Measurements from ENCODE around the gene MAP3K1.
A peak's percentile ranks its signal among the peaks of the same experiment; 100 is the strongest.
"Not testable (repeated sequence)": the region's sequence is repeated elsewhere in the genome, so short reads cannot be mapped to it uniquely, and the experiment has no call there.

Gene MAP3K1

GRCh38 chr5:56816546-56817081, 1.3 kb downstream of the MAP3K1 start:
- no peaks in the 10 kb centered on the region for H3K36me3 ChIP-seq (ENCODE audit: control insufficient read depth, insufficient read depth, low read length, severe bottlenecking)
- H3K4me3 ChIP-seq (ENCODE audit: low read length) = peak overlapping the region; percentile 87
- peak; percentile 74 for DNase-seq (ENCODE audit: low read depth)
- H3K9ac ChIP-seq (ENCODE audit: low read length) = peak overlapping the region; percentile 80
- H3K4me1 ChIP-seq (ENCODE audit: control insufficient read depth, insufficient read depth, low read length) = peaks cover 16% of the 10 kb centered on the region
- no peaks in the 10 kb centered on the region for H3K9me3 ChIP-seq (ENCODE audit: control insufficient read depth, low read length)
- H3K27me3 ChIP-seq (replicated peaks; ENCODE audit: control insufficient read depth, insufficient read depth, low read length) = no peaks in the 10 kb centered on the region

GRCh38 chr5:56817263-56818014, 2.1 kb downstream of the MAP3K1 start:
- peak overlapping the region; percentile 87 for H3K4me3 ChIP-seq (ENCODE audit: low read length)
- peak overlapping the region; percentile 80 for H3K9ac ChIP-seq (ENCODE audit: low read length)
- no peaks in the 10 kb centered on the region for H3K9me3 ChIP-seq (ENCODE audit: control insufficient read depth, low read length)
- H3K27me3 ChIP-seq (replicated peaks; ENCODE audit: control insufficient read depth, insufficient read depth, low read length) = no peaks in the 10 kb centered on the region
- H3K4me1 ChIP-seq (ENCODE audit: control insufficient read depth, insufficient read depth, low read length) = peaks cover 16% of the 10 kb centered on the region
- DNase-seq (ENCODE audit: low read depth) = no peak
- H3K36me3 ChIP-seq (ENCODE audit: control insufficient read depth, insufficient read depth, low read length, severe bottlenecking) = no peaks in the 10 kb centered on the region

DNA sequence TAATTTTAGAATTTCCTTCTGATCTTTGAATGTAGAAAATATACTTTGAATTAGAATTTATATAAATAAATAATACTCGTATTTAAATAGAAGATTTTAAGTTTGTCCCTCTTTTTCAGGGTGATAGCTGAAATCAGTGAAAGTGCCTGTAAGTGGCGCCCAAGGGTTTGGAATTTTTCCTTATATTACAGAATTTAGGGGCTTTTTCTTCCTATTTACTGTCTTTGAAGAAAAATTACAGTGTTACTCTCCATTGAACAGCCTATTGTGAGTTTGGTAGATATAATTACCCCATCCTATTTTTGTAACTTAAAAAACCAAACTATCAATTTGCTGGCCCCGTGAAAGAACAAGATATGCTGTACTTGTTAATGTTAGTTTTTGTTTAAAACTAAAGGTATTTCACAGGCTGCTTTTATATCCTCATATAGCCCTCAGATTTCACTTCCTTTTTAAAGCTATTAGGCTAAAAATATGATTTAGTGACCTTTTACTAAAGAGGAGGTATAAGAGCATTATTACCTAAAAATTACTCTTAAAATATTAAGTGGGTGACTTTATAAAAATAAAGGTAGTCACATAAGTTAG, 3.2 kb downstream of the MAP3K1 start:
- H3K36me3 ChIP-seq (ENCODE audit: control insufficient read depth, insufficient read depth, low read length, severe bottlenecking) = no peaks in the 10 kb centered on the region
- no peaks in the 10 kb centered on the region for H3K27me3 ChIP-seq (replicated peaks; ENCODE audit: control insufficient read depth, insufficient read depth, low read length)
- peak overlapping the region; percentile 60 for H3K4me3 ChIP-seq (ENCODE audit: low read length)
- no peaks in the 10 kb centered on the region for H3K9me3 ChIP-seq (ENCODE audit: control insufficient read depth, low read length)
- H3K9ac ChIP-seq (ENCODE audit: low read length) = peak overlapping the region; percentile 45
- peaks cover 16% of the 10 kb centered on the region for H3K4me1 ChIP-seq (ENCODE audit: control insufficient read depth, insufficient read depth, low read length)
- DNase-seq (ENCODE audit: low read depth) = peak; percentile 58

DNA sequence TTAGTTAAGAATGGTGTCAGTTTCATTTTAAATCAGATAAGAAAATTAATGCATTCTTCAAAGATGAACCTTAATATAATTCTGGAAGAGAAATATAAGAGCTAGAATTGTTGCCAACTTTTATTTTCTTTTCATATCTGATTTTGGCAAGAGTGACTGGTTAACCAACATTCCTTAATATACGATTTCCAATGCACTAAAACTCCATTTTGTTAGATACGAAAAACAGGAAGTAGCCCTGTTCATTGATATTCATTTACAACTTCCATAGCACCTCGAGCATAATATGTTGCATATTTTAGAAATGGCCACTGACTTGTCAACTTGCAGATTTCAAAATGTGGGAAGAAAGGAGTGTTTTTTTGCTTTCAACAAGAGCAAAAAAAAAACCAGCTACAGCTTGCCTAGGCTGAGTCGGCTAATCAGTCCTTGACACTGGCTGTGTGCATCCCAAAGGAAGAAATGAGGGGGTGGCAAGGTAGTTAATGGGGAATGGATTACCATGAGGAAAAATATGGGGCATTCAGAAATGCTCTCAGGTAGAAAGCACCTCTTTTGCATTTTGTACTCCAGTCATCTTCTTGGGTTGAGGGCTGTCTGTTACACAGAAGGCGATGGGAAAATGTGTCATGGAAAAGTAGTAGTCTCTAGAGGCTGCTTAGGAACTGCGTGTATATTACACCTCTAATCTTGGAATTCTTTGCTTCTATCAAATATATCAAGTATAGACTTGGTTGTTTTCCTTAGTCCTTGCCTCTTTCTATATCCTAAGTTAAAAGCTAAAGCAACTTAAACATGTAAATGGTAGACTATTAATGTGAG, 3.9 kb downstream of the MAP3K1 start:
- no peaks in the 10 kb centered on the region for H3K27me3 ChIP-seq (replicated peaks; ENCODE audit: control insufficient read depth, insufficient read depth, low read length)
- H3K4me3 ChIP-seq (ENCODE audit: low read length) = peak overlapping the region; percentile 60
- peaks cover 16% of the 10 kb centered on the region for H3K4me1 ChIP-seq (ENCODE audit: control insufficient read depth, insufficient read depth, low read length)
- peak; percentile 30 for DNase-seq (ENCODE audit: low read depth)
- H3K36me3 ChIP-seq (ENCODE audit: control insufficient read depth, insufficient read depth, low read length, severe bottlenecking) = no peaks in the 10 kb centered on the region
- H3K9me3 ChIP-seq (ENCODE audit: control insufficient read depth, low read length) = no peaks in the 10 kb centered on the region
- H3K9ac ChIP-seq (ENCODE audit: low read length) = peak overlapping the region; percentile 45

DNA sequence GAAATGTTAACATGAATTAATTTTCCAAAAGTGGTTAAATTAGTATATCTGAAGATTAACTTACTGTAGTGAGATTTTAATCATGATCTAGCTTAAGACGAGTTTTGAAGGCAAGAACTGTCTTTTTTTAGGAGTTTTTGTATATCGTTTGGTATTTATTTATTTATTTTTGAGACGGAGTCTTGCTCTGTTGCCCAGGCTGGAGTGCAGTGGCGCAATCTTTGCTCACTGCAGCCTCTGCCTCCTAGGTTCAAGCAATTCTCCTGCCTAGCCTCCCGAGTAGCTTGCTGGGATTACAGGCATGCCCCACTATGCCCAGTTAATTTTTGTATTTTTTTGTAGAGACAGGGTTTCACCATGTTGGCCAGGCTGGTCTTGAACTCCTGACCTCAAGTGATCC, 6.5 kb downstream of the MAP3K1 start:
- H3K4me3 ChIP-seq (ENCODE audit: low read length); H3K36me3 ChIP-seq (ENCODE audit: control insufficient read depth, insufficient read depth, low read length, severe bottlenecking); H3K27me3 ChIP-seq (replicated peaks; ENCODE audit: control insufficient read depth, insufficient read depth, low read length); H3K9me3 ChIP-seq (ENCODE audit: control insufficient read depth, low read length); H3K9ac ChIP-seq (ENCODE audit: low read length); DNase-seq (ENCODE audit: low read depth): not testable (repeated sequence)
- H3K4me1 ChIP-seq (ENCODE audit: control insufficient read depth, insufficient read depth, low read length) = peaks cover 16% of the 10 kb centered on the region

- Histone ChIP-seq H3K36me3 (ENCODE audit: control insufficient read depth, insufficient read depth, low read length, severe bottlenecking) (no peaks in the 10 kb centered on the region), H3K27me3 (replicated peaks; ENCODE audit: control insufficient read depth, insufficient read depth, low read length) (no peaks in the 10 kb centered on the region), H3K9ac (ENCODE audit: low read length) (no peak overlapping the region), H3K9me3 (ENCODE audit: control insufficient read depth, low read length) (no peaks in the 10 kb centered on the region), H3K4me3 (ENCODE audit: low read length) (no peak overlapping the region), H3K4me1 (ENCODE audit: control insufficient read depth, insufficient read depth, low read length) (peaks cover 10% of the 10 kb centered on the region)
- DNase-seq (ENCODE audit: low read depth) = no peak
These were observed 7.6 kb downstream of the MAP3K1 start for GRCh38 chr5:56822981-56823380.

DNA sequence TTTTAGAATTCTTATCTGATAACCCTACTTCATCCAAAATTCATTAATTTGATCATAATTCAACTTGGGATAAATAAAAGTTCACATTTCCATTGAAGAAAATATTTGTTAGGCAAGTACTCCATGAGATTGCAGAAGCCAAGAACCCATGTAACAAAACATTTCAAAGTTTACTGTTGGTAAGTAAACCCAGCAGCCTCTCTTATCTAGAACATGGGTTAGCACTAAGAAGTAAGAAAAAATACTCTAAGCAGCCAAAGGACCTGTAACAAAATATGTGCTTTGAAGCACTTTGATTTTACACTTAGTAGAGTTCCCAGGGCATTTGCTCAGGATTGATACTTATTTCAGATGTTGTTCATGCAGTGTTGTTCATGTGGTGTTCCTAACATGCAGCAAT, 8.7 kb downstream of the MAP3K1 start:
- no peak overlapping the region for H3K4me3 ChIP-seq (ENCODE audit: low read length)
- H3K9me3 ChIP-seq (ENCODE audit: control insufficient read depth, low read length) = no peaks in the 10 kb centered on the region
- H3K4me1 ChIP-seq (ENCODE audit: control insufficient read depth, insufficient read depth, low read length) = peaks cover 4% of the 10 kb centered on the region
- no peak overlapping the region for H3K9ac ChIP-seq (ENCODE audit: low read length)
- no peaks in the 10 kb centered on the region for H3K36me3 ChIP-seq (ENCODE audit: control insufficient read depth, insufficient read depth, low read length, severe bottlenecking)
- no peak for DNase-seq (ENCODE audit: low read depth)
- H3K27me3 ChIP-seq (replicated peaks; ENCODE audit: control insufficient read depth, insufficient read depth, low read length) = no peaks in the 10 kb centered on the region

GRCh38 chr5:56825222-56825824, 10.0 kb downstream of the MAP3K1 start:
- H3K4me3 ChIP-seq (ENCODE audit: low read length) = no peak overlapping the region
- H3K9ac ChIP-seq (ENCODE audit: low read length) = no peak overlapping the region
- DNase-seq (ENCODE audit: low read depth) = no peak
- H3K27me3 ChIP-seq (replicated peaks; ENCODE audit: control insufficient read depth, insufficient read depth, low read length) = no peaks in the 10 kb centered on the region
- H3K9me3 ChIP-seq (ENCODE audit: control insufficient read depth, low read length) = no peaks in the 10 kb centered on the region
- no peaks in the 10 kb centered on the region for H3K36me3 ChIP-seq (ENCODE audit: control insufficient read depth, insufficient read depth, low read length, severe bottlenecking)
- no peaks in the 10 kb centered on the region for H3K4me1 ChIP-seq (ENCODE audit: control insufficient read depth, insufficient read depth, low read length)

DNA sequence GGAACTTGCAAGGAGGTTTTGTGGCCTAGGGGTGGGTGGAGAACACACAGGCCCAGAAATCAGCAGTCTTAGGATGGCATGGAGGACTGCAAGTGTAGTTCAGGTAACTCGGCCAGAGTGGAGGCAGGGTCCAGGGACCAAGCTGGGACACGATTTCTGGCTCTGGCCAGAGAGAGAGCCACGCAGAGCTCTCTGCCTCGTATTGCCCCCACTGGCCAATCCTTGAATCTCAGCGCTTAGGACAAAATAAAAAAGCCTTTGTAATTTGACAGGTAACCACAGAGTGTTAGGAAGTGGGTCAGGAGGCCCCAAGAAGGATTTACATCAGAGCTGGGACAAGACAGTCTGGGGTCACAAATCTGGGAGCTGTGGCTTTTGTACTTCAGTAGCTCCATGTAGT, 11.7 kb downstream of the MAP3K1 start:
- H3K4me3 ChIP-seq (ENCODE audit: low read length) = no peak overlapping the region
- no peak overlapping the region for H3K9ac ChIP-seq (ENCODE audit: low read length)
- H3K9me3 ChIP-seq (ENCODE audit: control insufficient read depth, low read length) = no peaks in the 10 kb centered on the region
- H3K27me3 ChIP-seq (replicated peaks; ENCODE audit: control insufficient read depth, insufficient read depth, low read length) = no peaks in the 10 kb centered on the region
- DNase-seq (ENCODE audit: low read depth) = no peak
- H3K36me3 ChIP-seq (ENCODE audit: control insufficient read depth, insufficient read depth, low read length, severe bottlenecking) = no peaks in the 10 kb centered on the region
- H3K4me1 ChIP-seq (ENCODE audit: control insufficient read depth, insufficient read depth, low read length) = no peaks in the 10 kb centered on the region

GRCh38 chr5:56827924-56828323, 12.6 kb downstream of the MAP3K1 start:
- no peak for DNase-seq (ENCODE audit: low read depth)
- Histone ChIP-seq H3K9ac (ENCODE audit: low read length) (no peak overlapping the region), H3K9me3 (ENCODE audit: control insufficient read depth, low read length) (no peaks in the 10 kb centered on the region), H3K27me3 (replicated peaks; ENCODE audit: control insufficient read depth, insufficient read depth, low read length) (no peaks in the 10 kb centered on the region), H3K4me1 (ENCODE audit: control insufficient read depth, insufficient read depth, low read length) (no peaks in the 10 kb centered on the region), H3K36me3 (ENCODE audit: control insufficient read depth, insufficient read depth, low read length, severe bottlenecking) (no peaks in the 10 kb centered on the region), H3K4me3 (ENCODE audit: low read length) (no peak overlapping the region)
